ENCODE results near the gene CAMK2N1.

The CAMK2N1 gene

DNA sequence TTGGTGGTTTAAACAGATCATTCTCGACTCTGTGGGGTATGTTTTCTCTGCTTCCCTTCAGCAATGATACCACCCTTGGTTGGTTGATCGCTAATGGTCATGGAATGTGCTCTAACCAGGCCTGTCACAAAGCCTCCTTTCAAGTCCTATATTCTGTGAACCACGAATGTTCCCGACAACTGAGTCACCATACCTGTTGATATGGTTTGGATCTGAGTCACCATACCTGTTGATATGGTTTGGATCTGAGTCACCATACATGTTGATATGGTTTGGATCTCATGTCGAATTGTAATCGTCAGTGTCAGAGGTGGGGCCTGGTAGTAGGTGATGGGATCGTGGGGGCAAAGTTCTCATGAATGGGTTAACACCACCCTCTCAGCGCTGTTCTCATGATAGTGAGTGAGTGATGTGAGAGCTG, 10.2 kb upstream of the CAMK2N1 start:
- DNase-seq, result peak; percentile 87

DNA sequence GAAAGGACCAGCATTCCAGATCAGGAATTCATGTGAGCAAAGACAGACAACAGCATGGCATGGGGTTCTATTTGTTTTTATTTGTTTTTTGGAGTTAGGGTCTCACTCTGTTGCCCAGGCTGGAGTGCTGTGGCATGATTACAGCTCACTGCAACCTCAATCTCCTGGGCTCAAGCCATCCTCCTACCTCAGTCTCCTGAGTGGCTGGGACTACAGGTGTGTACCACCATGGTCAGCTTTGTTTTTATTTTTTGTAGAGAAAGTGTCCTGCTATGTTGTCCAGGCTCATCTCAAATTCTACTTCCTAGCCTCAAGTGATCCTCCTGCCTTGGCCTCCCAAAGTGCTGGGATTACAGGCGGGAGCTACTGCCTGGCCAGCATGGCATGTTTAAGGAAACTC, 9.7 kb upstream of the CAMK2N1 start:
- DNase-seq, result no peak

DNA sequence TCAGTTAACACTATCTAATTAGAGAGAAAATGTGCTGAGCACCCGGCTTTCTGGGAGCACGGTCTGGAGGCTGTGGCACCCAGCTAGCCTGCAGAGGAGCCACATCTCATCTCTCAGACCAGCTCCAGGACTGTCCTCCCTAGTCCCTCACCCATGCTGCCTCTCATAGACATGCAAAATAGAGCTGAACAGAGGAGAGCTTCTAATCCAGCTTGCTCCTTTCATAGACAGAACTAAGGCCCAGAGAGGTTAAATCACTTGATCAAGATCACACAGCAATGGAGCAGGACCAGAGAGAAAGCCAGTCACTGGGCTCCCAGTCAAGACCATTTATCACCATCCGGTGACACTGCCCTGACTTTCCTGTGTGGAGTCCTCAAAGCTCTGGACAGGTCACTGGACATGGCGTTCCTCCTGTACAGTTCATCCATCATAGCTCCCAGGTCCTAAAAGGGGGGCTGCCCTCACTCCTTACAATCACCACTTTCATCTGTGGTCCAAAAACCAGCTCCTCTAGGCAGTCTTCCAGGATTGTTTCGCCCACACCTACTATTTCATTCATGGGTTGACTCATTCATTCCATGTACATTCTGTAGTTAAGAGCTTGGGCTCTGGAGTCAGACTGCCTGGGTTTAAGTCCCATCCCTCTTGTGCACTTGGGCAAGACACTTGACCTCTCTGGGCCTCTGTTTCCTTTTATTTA, 8.8 kb upstream of the CAMK2N1 start:
- peak; percentile 86 for DNase-seq

DNA sequence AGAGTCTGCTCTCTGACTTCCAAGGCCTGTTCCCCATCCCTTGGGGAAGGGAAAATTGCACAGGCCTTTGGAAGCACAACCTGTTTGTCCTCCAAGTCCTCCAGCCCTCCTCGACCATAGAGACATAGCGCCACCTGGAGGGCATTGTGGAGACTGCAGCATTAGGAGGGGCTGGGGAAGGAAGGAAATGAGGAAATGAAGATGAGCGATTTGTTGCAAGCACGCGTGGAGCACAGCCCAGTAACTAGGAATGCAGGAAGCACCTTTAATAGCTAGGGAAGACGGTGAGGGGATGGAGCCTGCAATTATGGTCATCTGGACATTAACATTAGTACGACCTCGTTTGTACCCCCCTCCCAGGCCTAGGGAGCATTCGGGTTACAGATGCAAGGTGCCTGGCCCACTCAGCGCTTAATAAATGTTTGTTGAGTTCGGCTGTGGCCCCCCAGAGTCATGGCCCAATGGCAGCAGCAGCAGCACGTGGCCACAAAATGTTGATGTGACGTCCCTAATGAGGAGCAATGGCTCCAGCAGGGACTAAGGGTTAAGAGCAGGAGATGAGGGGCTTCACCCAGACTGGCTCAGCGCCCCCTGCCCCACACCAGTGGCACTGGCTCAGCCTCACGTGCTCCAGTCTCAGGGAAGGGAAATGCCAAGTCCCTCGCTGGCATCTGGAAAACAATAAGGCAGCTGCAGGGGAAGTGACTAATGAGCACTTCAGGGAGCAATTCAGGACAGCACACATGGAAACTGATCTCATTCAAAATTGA, 8.0 kb upstream of the CAMK2N1 start:
- peak; percentile 84 for DNase-seq

DNA sequence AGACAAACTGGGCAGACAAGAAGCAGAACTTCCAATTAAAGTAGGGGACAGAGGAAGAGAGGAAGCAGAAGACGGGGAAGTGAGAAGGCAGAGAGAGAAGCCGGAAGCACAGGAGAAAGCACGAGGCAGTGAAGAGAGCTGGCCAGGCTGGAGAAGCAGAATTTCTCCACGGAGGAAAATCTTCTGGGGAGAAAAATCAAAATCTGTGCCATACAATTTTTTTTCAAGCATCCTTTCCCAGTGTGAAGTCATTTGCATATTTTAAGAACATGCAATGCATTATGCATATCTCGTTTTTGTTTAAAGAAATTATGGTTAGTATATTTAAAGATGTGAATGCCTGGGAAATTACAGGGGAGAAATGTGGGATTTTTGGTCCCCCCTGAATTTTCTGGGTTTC, 7.3 kb upstream of the CAMK2N1 start:
- no peak for DNase-seq

DNA sequence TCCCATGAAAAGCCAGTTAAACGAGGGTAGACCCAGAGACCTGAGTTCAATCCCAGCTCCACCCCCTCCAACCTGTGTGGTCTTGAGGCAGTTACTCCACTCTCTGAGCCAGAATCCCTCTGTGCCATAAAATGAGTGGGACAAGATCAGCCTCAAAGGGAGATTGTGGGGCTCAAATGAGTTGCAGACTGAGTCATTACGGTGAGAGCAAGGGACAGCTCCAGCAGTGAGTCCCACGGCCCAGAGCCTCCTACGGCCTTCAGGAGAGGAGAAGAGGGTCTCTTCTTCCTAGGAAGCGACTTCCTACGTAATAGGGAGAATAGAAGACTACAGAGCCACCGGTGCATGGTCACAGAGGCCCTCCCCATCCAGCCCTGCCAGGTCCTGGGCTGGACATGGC, 6.7 kb upstream of the CAMK2N1 start:
- no peak for DNase-seq

DNA sequence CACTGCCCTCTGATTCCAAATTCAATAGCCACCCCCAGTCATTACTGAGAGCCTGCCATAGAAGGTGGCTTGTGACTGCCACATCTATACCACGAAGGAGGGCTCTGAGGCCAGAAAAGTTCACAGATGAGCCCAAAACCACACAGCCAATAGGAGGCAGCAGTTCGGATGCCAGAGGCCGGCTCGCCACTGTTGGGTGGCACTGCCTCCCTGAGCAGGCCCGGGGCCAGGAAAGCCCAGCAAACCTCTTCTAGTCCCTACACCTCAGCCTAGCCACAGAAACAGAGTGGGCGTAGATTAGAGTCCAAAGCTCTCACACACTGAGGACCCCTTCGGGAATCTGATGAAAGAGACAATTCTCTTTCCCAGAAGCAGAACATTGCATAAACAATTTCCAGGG, 5.9 kb upstream of the CAMK2N1 start:
- DNase-seq, result no peak

DNA sequence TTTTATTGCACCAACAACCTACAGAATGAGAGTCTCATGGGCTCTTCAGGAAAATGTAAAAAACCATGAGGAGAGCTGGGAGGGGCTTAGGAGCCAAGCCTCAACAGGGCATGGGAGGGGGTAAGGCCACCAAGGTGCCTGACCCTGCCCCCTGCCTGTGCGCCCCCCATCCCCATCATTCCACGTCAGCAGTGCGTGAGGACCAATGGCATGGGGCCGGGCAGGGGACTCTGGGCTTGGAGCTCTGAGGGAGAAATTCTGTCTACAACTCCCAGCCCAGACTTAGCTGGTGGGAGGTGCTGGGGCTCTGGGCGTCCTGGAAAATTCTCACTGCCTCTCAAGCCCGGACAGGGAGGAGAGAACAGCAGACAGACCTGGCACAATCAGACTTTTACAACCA, 5.2 kb upstream of the CAMK2N1 start:
- no peak for DNase-seq

DNA sequence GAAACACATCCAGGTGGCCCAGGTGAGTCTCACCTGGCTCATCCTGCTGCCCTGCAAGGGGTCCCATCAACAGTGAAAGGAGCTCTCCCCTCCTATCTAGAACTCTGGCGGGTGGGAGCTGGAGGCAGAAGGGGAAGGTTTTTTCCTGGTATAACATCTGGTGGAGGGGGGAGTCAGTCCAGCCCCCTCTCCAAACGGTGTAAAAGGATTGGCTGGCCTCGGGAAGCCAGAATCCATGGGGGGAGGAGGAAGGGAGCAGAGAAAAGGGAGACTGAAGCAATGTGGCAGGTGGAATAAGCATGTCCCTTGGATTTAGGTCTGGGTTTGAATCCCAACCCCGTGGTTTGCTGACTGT, 1.2 kb upstream of the CAMK2N1 start:
- no peak for DNase-seq

DNA sequence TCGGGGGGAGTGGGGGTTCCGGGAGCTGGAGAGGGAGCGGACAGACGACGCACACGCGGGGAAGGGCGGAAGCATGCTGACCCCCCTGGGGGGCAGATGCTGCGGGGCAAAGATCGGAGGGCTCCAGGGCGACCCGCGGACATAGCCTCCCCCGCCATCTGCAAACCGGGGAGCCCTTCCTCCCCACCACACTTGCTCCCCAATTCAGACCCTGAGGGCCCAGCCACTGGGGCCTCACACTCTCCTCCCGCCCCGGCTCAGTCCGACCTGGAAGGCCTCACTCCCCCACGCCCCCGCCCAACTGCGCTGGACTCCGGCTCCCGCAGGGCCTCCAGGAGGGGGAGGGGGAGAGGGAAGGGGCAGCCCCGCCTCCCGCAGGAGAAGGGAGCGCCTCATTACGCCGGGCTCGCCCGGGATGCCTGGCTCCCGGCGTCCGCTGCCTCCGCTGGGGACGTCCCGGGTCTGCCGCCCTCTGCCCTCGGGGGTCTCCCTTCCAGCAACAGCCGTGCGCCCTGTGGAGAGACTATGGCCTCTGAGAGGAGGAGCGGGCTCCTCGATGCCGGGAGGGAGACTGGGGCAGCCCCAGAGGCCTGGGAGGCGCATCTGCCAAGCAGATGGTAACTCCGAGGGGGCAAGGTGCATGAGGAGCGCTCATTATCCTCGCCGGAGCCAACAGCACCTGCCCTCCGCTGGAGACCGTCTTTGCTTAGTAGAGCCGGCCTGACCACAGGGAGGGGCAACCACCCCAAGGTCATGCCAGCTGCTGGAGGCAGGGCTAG, 636 bp upstream of the CAMK2N1 start:
- peak; percentile 32 for DNase-seq

DNA sequence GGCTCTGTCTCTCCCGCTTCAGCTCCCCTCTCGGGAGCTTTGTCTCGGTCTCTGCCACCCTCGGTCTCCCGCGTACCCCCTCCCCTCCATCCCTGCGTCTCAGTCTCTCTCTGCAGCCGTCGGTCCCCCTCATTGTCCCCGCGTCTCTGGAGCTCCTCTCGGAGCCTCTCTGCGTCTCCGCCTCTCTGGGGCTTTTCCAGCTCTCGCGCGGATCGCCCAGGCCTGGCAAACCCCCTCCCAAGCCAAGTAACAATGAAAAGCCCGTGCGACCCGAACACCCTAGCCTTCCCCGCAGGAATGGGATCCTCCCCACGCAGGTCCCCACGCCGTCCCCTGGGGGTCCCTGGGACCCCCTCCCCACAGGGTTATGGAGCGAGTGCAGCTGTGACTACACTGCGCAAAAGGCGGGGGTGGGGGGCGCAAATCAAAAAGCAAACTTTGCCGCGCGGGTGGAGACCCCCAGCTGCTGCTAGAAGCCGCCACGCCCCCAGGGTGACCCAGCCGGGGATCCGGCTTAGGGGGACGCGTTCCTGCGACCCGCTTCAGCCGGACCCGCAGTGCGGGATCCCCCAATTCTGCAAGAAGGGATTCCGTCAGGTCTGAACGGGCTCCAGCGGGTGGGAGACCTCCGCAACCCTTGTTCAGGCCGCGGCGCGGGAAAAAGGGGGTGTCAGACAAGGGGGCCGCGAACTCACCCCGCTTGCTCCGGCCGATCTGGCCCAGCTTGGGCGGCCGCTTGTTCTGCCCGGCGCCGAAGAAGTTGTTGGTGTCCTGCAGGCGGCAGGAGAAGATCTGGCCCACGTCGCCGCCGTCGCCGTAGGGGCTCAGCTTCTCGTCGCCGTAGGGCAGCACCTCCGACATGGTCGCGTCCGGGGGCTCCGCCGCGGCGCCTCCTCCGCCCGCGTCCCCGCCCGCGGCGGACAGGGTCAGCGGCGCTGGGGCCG, 1.2 kb downstream of the CAMK2N1 start:
- DNase-seq, result peak; percentile 21

DNA sequence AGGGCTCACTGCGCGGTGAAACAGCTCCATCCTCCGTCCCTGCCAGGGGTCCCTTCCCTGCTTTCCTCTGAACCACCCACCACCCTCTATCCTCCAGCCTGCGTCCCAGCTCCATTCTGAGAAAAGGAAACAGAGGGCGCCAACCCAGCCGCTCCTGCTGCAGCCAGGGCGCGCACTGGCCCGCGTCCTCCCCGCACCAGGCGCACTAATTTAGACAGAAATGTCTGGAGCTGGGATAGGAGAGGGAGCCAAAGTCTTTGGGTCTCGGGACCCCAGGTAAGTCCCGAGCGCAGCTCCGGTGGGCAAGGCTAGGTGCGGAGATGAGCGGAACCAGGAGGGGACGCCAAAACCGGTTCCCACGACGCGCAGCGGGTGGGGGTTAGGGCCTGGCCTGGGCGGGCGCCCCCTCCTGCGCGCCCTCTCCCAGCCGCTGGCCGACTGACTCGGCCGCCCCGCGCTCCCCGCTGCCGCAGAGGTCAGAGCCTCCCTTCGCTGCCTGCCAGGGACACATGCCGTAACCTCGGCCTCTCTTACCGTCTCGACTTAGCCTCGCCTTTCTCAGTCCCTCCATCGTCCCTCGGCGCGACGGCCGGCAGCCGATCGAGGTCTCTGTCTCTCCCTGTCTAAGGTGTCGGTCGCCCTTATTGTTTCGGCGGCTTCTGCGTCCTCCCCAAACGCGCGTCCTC, 2.0 kb downstream of the CAMK2N1 start:
- peak; percentile 15 for DNase-seq

DNA sequence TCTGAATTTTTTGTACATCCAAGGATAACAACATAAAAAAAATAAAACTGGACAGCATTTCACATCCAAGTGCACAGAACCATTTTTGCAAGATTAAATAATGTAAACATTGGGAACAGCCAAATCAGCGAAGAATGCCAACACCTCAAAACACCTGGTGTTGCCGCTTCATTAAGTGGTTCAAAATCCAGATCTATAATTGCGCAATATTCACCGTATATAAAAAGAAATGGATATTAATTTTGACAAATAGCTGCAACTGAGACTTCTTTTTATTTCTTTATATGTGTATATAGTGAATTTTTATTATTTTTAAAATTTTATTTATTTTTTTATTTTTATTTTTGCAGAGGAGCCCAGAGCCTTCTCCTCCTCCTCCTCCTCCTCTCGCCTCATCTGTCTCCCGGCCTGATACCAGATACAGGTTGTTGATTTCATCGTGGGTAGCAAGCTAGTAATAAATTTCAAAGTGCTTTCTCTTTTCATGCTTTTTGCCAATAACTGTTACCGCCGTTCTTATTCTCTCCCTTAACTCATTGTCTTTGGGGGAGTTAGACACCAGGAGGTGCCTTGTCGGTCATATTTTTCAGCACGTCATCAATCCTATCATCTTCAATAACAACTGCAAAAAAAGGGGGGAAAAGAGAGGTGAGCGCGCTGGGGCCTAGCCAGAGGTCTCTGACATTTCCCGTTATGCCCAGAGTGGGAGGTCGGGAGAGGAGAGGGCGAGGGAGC, 2.7 kb downstream of the CAMK2N1 start:
- DNase-seq, result no peak

DNA sequence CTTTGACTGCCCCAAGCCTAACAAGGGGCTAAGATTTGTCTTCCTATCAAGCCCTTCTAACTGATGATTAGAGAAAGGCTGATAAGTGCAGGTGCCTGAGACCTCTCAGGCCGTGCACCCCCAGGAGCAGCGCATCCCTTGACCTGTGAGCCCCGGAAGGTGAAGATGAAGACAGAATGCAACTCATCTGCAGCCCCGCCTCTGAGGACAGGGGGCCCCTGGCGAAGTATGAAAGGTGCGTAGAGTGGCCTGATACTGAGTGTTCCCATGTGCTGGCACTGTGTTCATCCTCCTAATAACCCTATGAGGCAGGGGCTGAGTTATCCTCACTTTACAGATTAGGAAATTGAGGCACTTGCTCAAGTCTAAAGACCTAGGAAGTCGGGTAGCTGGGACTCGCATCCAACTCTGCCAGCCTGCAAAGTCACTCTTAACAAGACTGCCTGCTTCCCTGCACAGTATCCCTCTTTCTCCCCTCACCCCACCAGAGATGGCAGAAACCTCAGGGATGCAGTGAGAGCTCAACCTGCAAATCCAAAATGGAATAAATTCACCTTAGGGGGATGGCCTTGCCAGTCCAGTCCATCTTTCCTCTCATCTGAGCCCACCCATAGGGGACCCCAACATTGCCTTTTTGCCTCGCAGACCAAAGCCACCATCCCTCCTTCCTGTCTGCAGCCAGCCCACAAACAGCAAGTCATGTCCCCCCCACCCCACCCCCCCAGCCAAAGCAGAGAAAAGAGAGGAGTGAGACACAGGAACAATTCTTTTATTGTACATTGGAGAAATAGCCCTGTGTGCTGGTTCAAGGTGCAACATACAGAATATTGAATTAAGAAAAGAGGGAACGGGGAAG, 4.1 kb downstream of the CAMK2N1 start:
- DNase-seq, result no peak

DNA sequence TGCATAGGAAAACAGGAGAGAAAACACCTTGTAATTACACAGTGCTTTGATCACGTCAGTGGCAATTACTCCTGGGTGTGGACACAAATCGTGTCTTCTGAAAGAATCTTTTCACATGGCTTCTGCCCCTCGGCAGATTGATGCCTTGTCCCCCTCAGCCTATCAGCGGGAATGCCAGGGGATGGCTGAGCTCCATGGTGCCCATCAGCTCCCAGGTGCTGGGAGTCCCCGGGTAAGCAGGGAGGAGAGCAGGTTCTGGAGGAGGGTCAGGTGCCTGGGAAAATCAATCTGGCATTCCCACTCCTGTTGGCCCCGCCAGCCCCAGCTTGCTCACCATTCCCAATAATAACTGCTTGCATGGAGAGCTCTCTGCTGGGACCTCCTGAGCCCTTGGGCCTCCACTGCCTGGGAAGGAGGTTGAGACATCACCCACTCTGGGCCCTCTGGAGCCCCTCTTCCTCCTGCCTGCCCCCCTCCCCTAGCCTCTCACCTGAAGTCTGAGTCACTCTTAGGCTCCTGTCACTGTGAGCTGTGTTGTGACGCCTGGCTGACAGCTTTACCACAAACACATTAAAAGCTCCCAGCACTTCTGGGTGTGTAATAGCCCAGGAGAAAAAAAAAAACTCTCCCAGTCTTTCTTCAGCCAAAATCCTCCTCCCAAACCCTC, 4.9 kb downstream of the CAMK2N1 start:
- DNase-seq, result peak; percentile 20

DNA sequence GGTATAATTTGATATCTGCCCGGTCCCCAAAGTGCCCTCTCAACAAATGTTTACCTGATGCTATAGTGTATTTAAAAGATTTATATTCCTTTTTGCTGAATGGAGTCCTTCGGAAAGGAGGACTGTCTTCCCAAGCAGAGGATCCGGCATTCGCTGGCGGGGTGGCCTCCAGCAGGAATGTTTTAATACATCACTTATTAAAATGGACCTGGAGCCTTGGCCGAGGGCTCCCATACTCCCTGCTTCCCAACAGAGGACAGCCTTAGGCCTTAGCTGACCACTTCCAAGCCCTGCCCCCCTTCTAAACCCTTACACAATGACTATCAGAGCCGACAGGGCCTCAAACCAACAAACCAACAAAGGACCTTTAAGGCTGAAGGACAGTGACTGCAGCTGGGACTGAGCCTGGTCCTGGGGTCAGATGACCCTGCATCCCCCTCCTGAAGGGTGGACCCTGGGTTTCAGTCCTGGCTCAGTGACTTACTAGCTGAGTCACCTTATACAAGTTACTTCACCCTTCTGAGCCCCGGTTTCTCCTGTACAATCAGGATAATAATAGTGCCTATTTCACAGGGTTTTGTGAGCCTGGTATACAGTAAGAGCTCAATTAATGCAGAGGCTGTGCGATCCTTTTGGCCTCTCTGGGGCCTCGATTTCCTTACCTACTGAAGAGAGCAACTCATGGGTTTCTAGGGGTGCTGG, 5.6 kb downstream of the CAMK2N1 start:
- no peak for DNase-seq

DNA sequence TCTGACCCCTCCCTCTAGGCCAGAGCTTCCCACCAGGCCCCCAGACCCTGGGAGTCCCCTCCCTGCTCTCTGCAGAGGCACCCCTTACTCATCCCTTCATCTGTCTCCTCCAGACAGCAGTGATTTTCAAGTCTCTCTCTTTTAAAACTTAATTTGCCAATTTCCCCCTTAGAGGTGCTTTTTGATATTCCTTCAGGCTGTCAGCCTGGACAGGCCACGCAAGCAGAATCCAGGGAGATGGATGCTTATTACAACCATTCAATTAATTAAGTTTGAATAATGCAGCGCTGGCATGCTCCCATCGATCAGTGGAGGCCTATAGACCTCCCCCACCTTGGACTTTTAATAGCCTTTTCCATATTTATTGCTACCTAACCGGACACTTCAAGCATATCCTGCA, 6.2 kb downstream of the CAMK2N1 start:
- no peak for DNase-seq

DNA sequence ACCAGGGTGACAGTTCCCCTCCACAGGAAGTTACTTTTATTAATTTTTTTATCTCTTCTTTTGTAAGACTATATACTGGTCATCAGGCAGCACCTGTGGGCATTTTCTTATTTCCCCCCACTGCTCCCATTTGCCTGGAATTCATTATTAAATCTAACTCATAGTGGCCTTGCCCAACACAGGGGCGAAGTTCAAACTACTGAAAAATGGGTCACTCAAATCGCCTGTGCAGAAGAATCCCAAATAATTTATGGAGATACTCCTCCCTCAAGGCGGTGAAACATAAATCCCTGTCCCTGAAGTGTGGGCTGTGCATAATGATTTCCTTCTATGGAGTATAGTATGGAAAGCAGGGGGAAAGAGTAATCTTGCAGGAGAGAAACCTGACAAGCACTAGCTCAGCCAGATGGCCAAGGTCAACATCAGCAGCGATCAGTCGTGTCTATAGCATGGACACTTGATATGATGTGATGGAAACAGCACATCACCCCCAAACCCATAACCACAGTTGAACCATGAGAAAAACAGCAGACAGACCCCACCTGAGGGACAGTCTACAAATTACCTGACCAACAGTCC, 7.9 kb downstream of the CAMK2N1 start:
- no peak for DNase-seq
